ENCODE data around the gene HDAC4. TPM values are rescaled to one million over a fixed set of nuclear protein-coding genes. Genes with fewer than 3 reads are reported as not detected.

HDAC4 gene
- total and polyA plus RNA-seq, 9 of the 15 experiments (the other 6 are each of a cell fraction or from before 2014, with no cell fraction given), result 0.11 to 20.2 (median 4.0) TPM

GRCh38 chr2:239199041-239199768 is 201.6 kb downstream of the HDAC4 start:
- POLR2A ChIA-PET, result interaction anchor here (0.8 kb wide), 1 partner anchor 9 kb away, joined by 3 read pairs; no protein-coding TSS in a partner anchor
- H3K36me3 ChIP-seq (ENCODE audit: control insufficient read depth, insufficient read depth, low read length), result no peaks in the 10 kb centered on the region
- intact Hi-C loops (cut with micrococcal nuclease), result no loop called here
- H3K79me2 ChIP-seq (ENCODE audit: control insufficient read depth, insufficient read depth, low read length), result no peaks in the 10 kb centered on the region
- H3K9me1 ChIP-seq (ENCODE audit: control insufficient read depth, insufficient read depth, low read length), result no peaks in the 10 kb centered on the region
- FAIRE-seq, result no peak
- no peak overlapping the region for H2AFZ ChIP-seq (ENCODE audit: low read depth, low read length)
- in situ Hi-C loops (cut with MboI), result no loop called here
- CTCF ChIA-PET (ENCODE audit: low intra/inter-chr PET ratio), result no interaction called here
- DNase-seq (ENCODE audit: extremely low read depth in 1 of 4, low spot score in 3 of 4), result no peak
- H3K4me2 ChIP-seq (ENCODE audit: insufficient read depth, low read length), result no peak overlapping the region
- WGBS (ENCODE audit: insufficient coverage, low coverage, missing lambda C conversion rate), result 62% methylated on average over 8 of the region's 21 CpGs
- no peak for ATAC-seq
- no peaks in the 10 kb centered on the region for H4K20me1 ChIP-seq (replicated peaks; ENCODE audit: control insufficient read depth, insufficient read depth, low read length)
- no peaks in the 10 kb centered on the region for H3K27me3 ChIP-seq (ENCODE audit: control insufficient read depth in 2 of 2, insufficient read depth in 2 of 2, low read length in 2 of 2)
- no peak overlapping the region for H3K9ac ChIP-seq (ENCODE audit: insufficient read depth in 1 of 2, low read depth in 2 of 2, low read length in 2 of 2)
- H3K27ac ChIP-seq (ENCODE audit: extremely low read depth, low read depth, low read length), result no peak overlapping the region
- H3K4me1 ChIP-seq (replicated peaks in 1 of 2; ENCODE audit: control insufficient read depth in 2 of 2, insufficient read depth in 2 of 2, low read length in 2 of 2), result peaks cover 0 to 3% of the 10 kb centered on the region in 2 experiments; a peak in 1 of 5 replicates
- H3K4me3 ChIP-seq, result no peak overlapping the region
- no TSS peak for BruUV-seq (replicated peaks)
- no peaks in the 10 kb centered on the region for H3K9me3 ChIP-seq (replicated peaks; ENCODE audit: control insufficient read depth, insufficient read depth, low read depth, low read length)
- TF ChIP-seq CBX2 (IDR thresholded peaks at IDR 0.05; ENCODE audit: insufficient read depth, low read length, poor library complexity, severe bottlenecking) (no peak), MAZ (CRISPR knock-in tag; conservative IDR thresholded peaks at IDR 0.05 in 1 of 2, IDR thresholded peaks at IDR 0.05 in 1 of 2) (no peak), HEY1 (CRISPR knock-in tag; IDR thresholded peaks at IDR 0.05; ENCODE audit: borderline replicate concordance) (no peak), E2F4 (CRISPR knock-in tag; IDR thresholded peaks at IDR 0.05; ENCODE audit: low read depth) (no peak), MAFF (IDR thresholded peaks at IDR 0.05; ENCODE audit: low read length) (no peak), CHAMP1 (IDR thresholded peaks at IDR 0.05) (no peak), SUPT5H (IDR thresholded peaks at IDR 0.05) (no peak), POLR3G (IDR thresholded peaks at IDR 0.05; ENCODE audit: extremely low read depth, insufficient read length, insufficient replicate concordance) (no peak), CBX5 (IDR thresholded peaks at IDR 0.05; ENCODE audit: borderline replicate concordance, low read depth) (no peak), TRIM25 (IDR thresholded peaks at IDR 0.05; ENCODE audit: borderline replicate concordance) (no peak), TCFL5 (CRISPR knock-in tag; conservative IDR thresholded peaks at IDR 0.05) (no peak), ETV6 (IDR thresholded peaks at IDR 0.05; ENCODE audit: borderline replicate concordance in 1 of 2, low read depth in 2 of 2, low read length in 1 of 2) (no peak), ETV6 (CRISPR knock-in tag; IDR thresholded peaks at IDR 0.05; ENCODE audit: borderline replicate concordance) (no peak), RCOR1 (IDR thresholded peaks at IDR 0.05; ENCODE audit: borderline replicate concordance in 1 of 2, low read depth in 2 of 2, low read length in 2 of 2) (no peak)
